Stimulated activated CD4-positive, alpha-beta T cell treated with anti-CD3 and anti-CD28 coated beads, Interleukin-4, amount 100 ng/mL, for 24 hours (primary cell): ENCODE measurements around the gene CPLANE2.
"Not testable (repeated sequence)": the region's sequence is repeated elsewhere in the genome, so short reads cannot be mapped to it uniquely, and the experiment has no call there.

Source experiments
- DNase-seq: peaks from one replicate; pipeline ENCODE4 v3.0.0-alpha.2; 2020

CPLANE2 gene

DNA sequence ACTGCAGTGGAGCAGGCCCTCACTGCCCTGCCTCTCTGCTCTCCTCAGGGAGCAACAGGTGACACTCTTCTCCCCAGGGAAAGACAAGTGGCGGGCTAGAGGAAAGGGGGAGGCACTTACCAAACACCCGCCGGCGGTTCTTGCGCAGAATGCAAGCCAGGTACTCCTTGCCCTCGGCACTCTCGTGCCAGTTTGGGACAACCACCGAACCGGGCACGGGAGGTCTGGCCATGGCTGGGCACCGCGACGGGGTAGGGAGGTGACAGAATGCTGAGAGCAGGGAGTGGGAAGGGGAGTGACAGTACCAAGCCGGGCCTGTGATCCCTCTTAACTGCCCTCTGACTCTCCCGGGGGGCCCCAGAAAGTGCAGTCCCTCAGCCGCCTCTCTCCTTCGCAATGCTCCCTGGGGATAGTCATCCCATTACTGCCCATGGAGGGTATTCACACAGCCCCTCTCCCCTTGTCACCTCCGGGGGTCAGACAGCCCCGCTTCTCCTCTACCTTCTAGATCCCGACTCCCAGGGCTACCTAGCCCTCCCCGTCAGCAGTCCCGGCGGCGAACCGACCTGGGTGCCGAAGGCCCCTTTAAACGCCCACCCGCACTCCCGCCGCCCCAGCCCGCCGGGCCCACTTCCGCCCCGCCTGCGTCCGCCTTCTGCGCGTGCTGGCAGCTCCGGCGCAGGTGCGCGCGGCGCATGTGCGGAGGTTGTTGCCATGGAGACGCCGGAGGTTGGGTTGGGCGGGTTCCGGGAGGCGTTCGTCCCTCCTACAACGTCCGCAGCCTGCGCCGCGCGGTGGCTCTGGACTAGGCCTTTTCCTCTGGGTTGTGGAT, at the start of gene CPLANE2:
CPLANE2 (minus strand) TSS at position 673 of the 832 bp plus-strand sequence; CDS start at position 232, 441 bp downstream.
- peak; percentile 96 for DNase-seq

- DNase-seq = no peak
Measured at GRCh38 chr1:16286122-16286521, 49.1 kb upstream of the CPLANE2 start.

DNA sequence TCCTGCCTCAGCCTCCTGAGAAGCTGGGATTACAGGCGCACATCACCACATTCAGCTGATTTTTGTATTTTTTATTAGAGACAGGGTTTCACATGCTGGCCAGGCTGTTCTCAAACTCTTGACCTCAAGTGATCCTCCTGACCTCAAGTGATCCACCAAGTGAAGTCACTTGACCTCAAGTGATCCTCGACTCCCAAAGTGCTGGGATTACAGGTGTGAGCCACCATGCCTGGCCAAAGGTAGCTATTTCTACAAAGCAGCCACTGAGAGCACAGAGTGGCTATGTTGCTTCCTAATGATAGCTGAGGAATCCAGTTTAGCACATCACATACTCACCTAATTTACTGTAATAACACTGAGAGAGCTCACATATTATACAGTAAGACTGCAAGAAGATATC, 44.8 kb upstream of the CPLANE2 start:
- no peak for DNase-seq

DNA sequence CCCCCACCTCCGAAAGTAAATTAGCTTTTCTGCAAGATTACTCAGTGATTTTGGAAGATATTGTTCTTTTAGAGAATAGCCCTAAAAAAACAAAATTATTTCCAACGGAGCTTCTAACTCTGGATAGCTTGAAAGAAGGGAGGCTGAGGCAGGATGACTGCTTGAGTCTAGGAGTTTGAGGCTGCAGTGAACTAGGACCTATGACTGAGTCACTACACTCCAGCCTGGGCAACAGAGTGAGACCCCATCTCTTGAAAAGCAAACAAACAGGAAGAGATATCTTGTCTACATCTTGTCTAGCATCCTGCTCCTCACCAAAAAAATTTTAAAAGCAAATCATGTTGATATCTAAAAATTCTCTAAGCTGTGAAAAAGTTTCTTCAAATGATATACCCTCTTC, 42.2 kb upstream of the CPLANE2 start:
- DNase-seq = no peak

- DNase-seq = no peak
Measured at GRCh38 chr1:16276302-16277030, 39.5 kb upstream of the CPLANE2 start.

DNA sequence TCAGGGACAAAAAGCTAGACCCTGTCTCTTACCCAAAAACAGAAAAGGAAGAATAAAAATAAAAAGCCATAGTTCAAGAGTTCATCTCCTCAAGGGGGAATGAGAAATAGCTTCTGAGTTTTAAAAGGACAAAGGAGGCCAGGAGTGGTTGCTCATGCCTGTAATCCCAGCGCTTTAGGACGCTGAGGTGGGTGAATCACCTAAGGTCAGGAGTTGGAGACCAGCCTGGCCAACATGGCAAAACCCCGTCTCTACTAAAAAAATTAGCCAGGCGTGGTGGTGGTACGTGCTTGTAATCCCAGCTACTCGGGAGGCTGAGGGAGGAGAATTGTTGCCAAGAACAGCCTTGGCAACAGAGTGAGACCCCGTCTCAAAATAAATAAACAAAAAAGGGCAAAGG, 38.6 kb upstream of the CPLANE2 start:
- DNase-seq = no peak

GRCh38 chr1:16267690-16268180, 30.8 kb upstream of the CPLANE2 start:
- no peak for DNase-seq

GRCh38 chr1:16266411-16267118, 29.6 kb upstream of the CPLANE2 start:
- no peak for DNase-seq

GRCh38 chr1:16262067-16262466, 25.1 kb upstream of the CPLANE2 start:
- no peak for DNase-seq

DNA sequence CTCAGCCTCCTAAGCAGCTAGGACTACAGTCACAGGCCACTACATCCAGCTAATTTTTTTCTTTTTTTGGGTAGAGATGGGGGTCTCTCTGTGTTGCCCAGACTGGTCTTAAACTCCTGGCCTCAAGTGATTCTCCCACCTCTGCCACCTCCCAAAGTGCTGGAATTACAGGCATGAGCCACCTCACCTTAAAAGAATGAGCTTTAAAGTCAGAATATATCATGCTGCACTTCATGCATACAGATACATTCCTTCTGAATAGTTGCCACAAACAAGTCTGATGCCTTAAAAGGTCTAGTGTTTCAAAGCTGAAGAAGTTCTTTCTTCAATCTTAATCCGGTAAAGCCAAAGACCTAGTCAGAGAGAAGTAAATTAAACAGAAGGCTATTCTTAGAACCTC, 23.8 kb upstream of the CPLANE2 start:
- DNase-seq = no peak

DNA sequence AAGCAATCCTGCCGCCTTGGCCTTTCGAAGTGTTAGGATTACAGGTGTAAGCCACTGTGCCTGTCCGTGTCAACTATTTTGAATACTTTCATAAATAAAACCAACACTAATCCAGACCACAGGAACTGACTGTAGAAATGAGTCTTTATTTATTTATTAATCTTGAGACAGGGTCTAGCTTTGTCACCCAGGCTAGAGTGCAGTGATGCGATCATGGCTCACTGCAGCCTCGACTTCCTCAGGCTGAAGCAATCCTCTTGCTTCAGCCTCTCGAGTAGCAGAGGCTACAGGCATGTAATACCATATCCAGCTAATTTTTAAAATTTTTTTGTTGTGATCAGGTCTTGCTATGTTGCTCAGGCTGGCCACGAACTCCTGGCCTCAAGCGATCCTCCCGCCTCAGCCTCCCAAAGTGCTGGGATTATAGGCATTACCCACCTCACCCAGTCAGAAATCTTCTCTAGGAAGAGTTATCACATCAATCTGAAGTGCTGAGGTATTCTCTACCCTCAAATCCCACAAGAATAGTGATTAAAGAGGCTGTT, 21.7 kb upstream of the CPLANE2 start:
- DNase-seq = no peak

DNA sequence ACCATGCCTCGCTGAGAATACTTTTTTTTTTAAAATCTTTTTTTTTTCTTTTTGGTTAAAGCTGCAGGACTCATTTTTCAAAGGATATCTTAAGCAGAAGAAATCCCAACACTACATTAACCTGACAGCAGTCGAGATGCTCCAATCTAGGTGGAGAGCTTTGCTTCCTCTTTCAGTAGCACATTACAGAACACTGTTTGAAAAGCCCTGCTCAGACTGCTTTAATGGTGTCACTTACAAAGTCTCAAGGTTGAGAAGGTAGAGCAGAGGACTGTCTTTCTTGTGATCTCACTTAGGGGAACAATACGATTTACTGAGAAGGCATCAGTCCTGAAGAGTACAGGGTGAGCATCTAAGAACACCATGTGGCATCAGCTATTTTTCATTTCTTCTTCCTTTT, 21.0 kb upstream of the CPLANE2 start:
- DNase-seq = no peak

GRCh38 chr1:16257556-16257955, 20.6 kb upstream of the CPLANE2 start:
- not testable (repeated sequence) for DNase-seq

GRCh38 chr1:16256478-16256877, 19.5 kb upstream of the CPLANE2 start:
- no peak for DNase-seq

DNA sequence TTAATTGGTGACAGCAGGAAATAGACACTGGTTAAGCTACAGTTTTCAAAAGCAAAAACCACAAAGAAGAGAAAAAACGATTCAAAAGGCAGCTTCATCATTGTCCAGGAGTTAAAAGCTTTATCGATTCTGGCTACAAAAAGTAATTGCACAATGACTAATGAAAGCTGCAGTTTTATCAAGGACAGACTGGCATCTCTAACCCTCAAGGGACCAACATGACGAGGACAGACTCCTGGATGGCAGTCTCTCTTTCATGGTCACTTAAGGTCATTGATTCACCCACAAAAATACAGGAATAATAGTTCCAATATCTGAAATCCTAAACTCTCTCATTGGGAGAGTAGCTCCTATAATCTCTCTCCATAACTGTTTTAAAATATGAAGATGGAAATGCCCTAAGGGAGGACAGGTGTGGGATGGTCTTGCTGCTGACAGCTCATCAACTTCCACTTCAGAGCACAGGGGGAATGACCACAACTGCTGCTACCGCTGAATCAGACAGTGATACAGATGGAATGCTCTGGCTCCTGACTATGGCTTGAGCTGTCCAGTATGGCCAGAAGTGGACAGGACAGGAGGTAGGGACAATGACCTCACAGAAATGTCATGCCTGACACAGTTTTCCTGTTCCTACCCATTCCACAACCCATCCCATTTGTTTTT, 17.4 kb upstream of the CPLANE2 start:
- DNase-seq = no peak

GRCh38 chr1:16253332-16253922, 16.4 kb upstream of the CPLANE2 start:
- DNase-seq = no peak

DNA sequence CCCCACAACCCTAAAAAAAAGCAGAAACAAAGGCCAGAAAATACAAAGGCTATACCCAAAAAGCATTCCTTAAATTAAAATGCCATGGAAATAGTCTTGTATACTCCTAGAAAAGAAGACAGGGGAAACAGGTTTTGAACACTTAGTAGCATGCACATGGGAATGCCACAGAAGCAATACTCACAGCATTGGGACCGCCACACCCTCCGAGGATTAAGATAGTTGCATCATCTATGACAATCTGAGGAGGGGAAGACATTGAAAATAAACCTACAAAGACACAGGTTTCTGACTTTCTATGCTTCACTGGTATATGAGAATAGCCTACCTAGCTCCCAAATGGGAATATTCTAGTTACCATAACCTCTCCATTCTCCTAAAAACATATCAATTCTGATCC, 15.9 kb upstream of the CPLANE2 start:
- no peak for DNase-seq

DNA sequence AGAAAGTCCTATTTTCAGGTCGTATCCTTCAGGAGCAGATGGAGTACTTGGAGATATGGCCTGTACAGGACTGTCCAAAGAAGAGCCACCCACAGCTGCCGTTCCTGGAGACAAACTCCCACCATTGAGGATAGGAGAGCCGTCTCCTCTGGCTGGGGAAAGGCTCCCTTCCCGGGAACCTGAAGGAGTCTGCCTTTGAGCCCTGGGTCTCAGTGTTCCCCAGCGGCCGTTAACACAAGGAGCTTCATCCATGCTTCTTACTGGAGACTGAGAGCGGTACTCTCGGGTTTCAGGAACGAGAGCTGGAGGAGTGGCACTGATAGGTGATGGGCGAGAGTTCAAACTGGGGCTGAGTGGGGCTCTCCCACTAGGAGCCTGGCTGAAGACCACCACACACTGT, 14.4 kb upstream of the CPLANE2 start:
- no peak for DNase-seq

DNA sequence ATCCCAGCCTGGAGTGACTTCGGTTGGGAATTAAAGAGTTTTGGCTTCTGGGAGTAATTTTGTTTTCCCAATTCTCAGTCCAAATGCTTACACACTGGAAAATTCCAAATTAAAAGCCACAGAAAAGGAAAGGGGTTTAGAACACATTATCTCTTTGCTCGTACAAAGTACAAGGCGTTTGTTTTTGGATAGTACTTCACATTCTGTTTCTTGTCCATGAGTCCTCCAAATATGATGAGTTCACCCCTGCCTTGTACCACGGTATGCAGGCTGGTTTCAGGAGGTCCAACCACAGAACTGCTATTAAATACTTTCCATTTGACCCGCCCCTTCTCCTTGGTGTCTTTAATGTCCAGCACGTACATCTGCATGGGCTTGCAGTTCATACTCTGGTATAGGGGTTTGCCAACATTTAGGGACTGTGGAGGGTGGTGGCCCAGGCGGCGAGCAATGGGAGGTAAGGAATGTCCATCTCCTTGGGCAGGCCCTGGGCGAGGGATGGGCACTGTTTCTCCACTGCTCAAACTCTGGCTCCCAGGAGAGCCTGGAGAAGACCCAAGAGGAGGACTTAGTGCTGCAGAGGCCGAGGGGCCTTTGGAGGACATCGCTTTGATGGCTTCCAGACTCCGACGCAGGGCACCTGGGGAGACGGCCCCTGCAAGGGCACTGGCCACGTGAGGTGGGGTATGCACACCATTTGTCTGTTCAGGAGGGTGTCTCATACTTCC, 13.7 kb upstream of the CPLANE2 start:
- no peak for DNase-seq

GRCh38 chr1:16249596-16250241, 12.7 kb upstream of the CPLANE2 start:
- DNase-seq = no peak
